CD4-positive, alpha-beta T cell (primary cell): Measurements from ENCODE around the gene SDK2. TPM values are rescaled to one million over a fixed set of nuclear protein-coding genes. Genes with fewer than 3 reads are reported as not detected.

Experiments used
- ATAC-seq: fragments of 200-7000 bp; cut with Tn5 transposase; one replicate; pipeline ENCODE4 v1.10.0; 2022; ENCODE audit warnings: mild to moderate bottlenecking; ENCODE audit not compliant: poor library complexity
- CTCF ChIA-PET: fragments of 350-600 bp; sonication (Branson Sonifier 250); formaldehyde crosslinking; loops from one replicate; lab custom pipeline; 2021; ENCODE audit warnings: antibody characterized with exemption, inconsistent platforms; lab: Charles Lee
- POLR2A ChIA-PET: fragments of 350-600 bp; sonication (Branson Sonifier 250); formaldehyde crosslinking; loops from one replicate; lab custom pipeline; 2021; ENCODE audit warnings: antibody characterized with exemption, inconsistent platforms; lab: Charles Lee
- DNase-seq, 14 experiments: peaks; one replicate each; pipeline ENCODE4 v3.0.0-alpha.2; 2013 to 2020; ENCODE audit warnings: mixed read lengths in 2 of 14
- H3K27ac ChIP-seq, 2 donors: one replicate each; pipeline versions ENCODE4 v1.5.1 to v1.7.0; 2013; ENCODE audit warnings: low read length in 2 of 2, low read depth in 1 of 2, mild to moderate bottlenecking in 1 of 2
- H3K27me3 ChIP-seq, 2 experiments: 1 replicate in 1 of 2; 2 replicates in 1 of 2; pipeline versions ENCODE4 v1.6.1 to v1.7.0; 2013; ENCODE audit warnings: low read length in 2 of 2, control low read depth in 1 of 2, mild to moderate bottlenecking in 1 of 2, moderate library complexity in 1 of 2; ENCODE audit not compliant: insufficient read depth in 2 of 2, control insufficient read depth in 1 of 2
- H3K36me3 ChIP-seq: one replicate; pipeline ENCODE4 v1.6.1; 2013; ENCODE audit warnings: low read length, control low read depth; ENCODE audit not compliant: insufficient read depth
- H3K4me1 ChIP-seq: one replicate; pipeline ENCODE4 v1.6.1; 2013; ENCODE audit warnings: low read length, control low read depth; ENCODE audit not compliant: insufficient read depth
- H3K4me3 ChIP-seq: one replicate; pipeline ENCODE4 v1.5.1; 2013; ENCODE audit warnings: mild to moderate bottlenecking, low read length, moderate library complexity
- H3K9me3 ChIP-seq, 2 experiments: 1 replicate in 1 of 2; 2 replicates in 1 of 2; pipeline versions ENCODE4 v1.6.1 to v1.7.0; 2013; ENCODE audit warnings: low read length in 2 of 2, mild to moderate bottlenecking in 2 of 2, control low read depth in 1 of 2, moderate library complexity in 1 of 2; ENCODE audit not compliant: control insufficient read depth in 1 of 2, insufficient read depth in 1 of 2
- H3K27ac Mint-ChIP-seq: one replicate; pipeline ENCODE4 v1.8.0; 2020; ENCODE audit warnings: mixed read lengths
- H3K27me3 Mint-ChIP-seq: one replicate; pipeline ENCODE4 v1.8.0; 2021; ENCODE audit warnings: mixed read lengths
- H3K36me3 Mint-ChIP-seq: one replicate; pipeline ENCODE4 v1.8.0; 2021; ENCODE audit warnings: low read depth, mixed read lengths
- H3K4me1 Mint-ChIP-seq: one replicate; pipeline ENCODE4 v1.8.0; 2021; ENCODE audit warnings: low read depth, mixed read lengths
- H3K4me3 Mint-ChIP-seq: one replicate; pipeline ENCODE4 v1.8.0; 2020; ENCODE audit warnings: mild to moderate bottlenecking, mixed read lengths
- H3K9me3 Mint-ChIP-seq: one replicate; pipeline ENCODE4 v1.8.0; 2020; ENCODE audit warnings: mixed read lengths
- intact Hi-C, 2 experiments: fragments of 100-400 bp; cut with DNase I in 1 of 2; cut with micrococcal nuclease in 1 of 2; formaldehyde crosslinking; loops; one replicate each; pipeline versions ENCODE4 v1.15.1 to v1.9.0; 2023 to 2025; cut with DNase I, micrococcal nuclease
- total RNA-seq, 174 experiments: library from RNA in 2 of 174; stranded (reverse) in 2 of 174; gene quantifications; one replicate each; pipeline ENCODE4 v1.2.3 and lab custom pipeline; 2021 to 2026
- TF ChIP-seq, protein P1 (sequence below): fragments of 200-600 bp; IDR thresholded peaks from one replicate; pipeline ENCODE4 v1.8.0; 2022; ENCODE audit warnings: antibody characterized with exemption, mild to moderate bottlenecking

The SDK2 gene
- total RNA-seq, 2 experiments from 2014 or later: 8.1 to 8.2 TPM

GRCh38 chr17:73354423-73355284 lies 289.6 kb downstream of the SDK2 start:
- Mint-ChIP-seq H3K27ac (no peak overlapping the region), H3K27me3 (no peaks in the 10 kb centered on the region), H3K4me1 (no peaks in the 10 kb centered on the region), H3K36me3 (no peaks in the 10 kb centered on the region), H3K9me3 (no peaks in the 10 kb centered on the region), H3K4me3 (no peak overlapping the region)
- POLR2A ChIA-PET: no interaction called here
- intact Hi-C loops: no loop called here
- Histone ChIP-seq H3K4me1 (no peaks in the 10 kb centered on the region), H3K9me3 (no peaks in the 10 kb centered on the region), H3K27me3 (no peaks in the 10 kb centered on the region), H3K36me3 (no peaks in the 10 kb centered on the region), H3K4me3 (no peak overlapping the region), H3K27ac (no peak overlapping the region)
- TF ChIP-seq, protein P1, sequence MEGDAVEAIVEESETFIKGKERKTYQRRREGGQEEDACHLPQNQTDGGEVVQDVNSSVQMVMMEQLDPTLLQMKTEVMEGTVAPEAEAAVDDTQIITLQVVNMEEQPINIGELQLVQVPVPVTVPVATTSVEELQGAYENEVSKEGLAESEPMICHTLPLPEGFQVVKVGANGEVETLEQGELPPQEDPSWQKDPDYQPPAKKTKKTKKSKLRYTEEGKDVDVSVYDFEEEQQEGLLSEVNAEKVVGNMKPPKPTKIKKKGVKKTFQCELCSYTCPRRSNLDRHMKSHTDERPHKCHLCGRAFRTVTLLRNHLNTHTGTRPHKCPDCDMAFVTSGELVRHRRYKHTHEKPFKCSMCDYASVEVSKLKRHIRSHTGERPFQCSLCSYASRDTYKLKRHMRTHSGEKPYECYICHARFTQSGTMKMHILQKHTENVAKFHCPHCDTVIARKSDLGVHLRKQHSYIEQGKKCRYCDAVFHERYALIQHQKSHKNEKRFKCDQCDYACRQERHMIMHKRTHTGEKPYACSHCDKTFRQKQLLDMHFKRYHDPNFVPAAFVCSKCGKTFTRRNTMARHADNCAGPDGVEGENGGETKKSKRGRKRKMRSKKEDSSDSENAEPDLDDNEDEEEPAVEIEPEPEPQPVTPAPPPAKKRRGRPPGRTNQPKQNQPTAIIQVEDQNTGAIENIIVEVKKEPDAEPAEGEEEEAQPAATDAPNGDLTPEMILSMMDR: no peak
- CTCF ChIA-PET: no interaction called here
- no peak for DNase-seq
- no peak for ATAC-seq

GRCh38 chr17:73352261-73352660 lies 292.0 kb downstream of the SDK2 start:
- intact Hi-C loops: no loop called here
- H3K4me1 Mint-ChIP-seq: no peaks in the 10 kb centered on the region
- TF ChIP-seq, protein P1: no peak
- H3K9me3 ChIP-seq: no peaks in the 10 kb centered on the region
- H3K27me3 ChIP-seq: no peaks in the 10 kb centered on the region
- no peaks in the 10 kb centered on the region for H3K36me3 Mint-ChIP-seq
- POLR2A ChIA-PET: no interaction called here
- no peak overlapping the region for H3K4me3 Mint-ChIP-seq
- H3K4me3 ChIP-seq: no peak overlapping the region
- H3K9me3 Mint-ChIP-seq: no peaks in the 10 kb centered on the region
- ATAC-seq (no peak), DNase-seq (no peak)
- H3K27ac Mint-ChIP-seq: no peak overlapping the region
- H3K27ac ChIP-seq: no peak overlapping the region
- no peaks in the 10 kb centered on the region for H3K4me1 ChIP-seq
- CTCF ChIA-PET: no interaction called here
- no peaks in the 10 kb centered on the region for H3K27me3 Mint-ChIP-seq
- H3K36me3 ChIP-seq: no peaks in the 10 kb centered on the region

DNA sequence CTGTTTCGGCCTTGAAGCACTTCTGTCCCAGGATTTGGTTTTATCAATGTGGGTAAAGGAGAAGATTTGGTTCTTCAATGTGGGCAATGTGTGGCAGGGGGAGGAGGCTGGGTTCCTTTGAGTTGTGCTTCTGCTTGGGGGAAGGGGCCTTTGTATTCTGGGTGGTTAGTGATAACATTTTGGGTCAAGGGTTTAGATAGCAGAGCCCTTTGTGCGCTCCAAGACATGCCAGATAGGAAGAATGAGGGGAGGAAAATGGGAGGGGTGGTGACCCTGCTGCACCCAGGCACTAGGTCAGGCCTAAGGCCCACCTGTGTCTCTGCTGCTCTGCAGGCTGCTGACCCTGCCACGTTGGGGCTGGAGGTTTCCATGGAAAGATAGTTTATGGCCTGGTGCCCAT lies 292.5 kb downstream of the SDK2 start:
- H3K27ac Mint-ChIP-seq: no peak overlapping the region
- intact Hi-C loops: no loop called here
- H3K36me3 Mint-ChIP-seq: no peaks in the 10 kb centered on the region
- Histone ChIP-seq H3K27me3 (no peaks in the 10 kb centered on the region), H3K4me1 (no peaks in the 10 kb centered on the region), H3K36me3 (no peaks in the 10 kb centered on the region), H3K27ac (no peak overlapping the region), H3K9me3 (no peaks in the 10 kb centered on the region), H3K4me3 (no peak overlapping the region)
- no peak overlapping the region for H3K4me3 Mint-ChIP-seq
- ChIA-PET CTCF (no interaction called here), POLR2A (no interaction called here)
- no peaks in the 10 kb centered on the region for H3K4me1 Mint-ChIP-seq
- no peak for ATAC-seq
- no peaks in the 10 kb centered on the region for H3K27me3 Mint-ChIP-seq
- TF ChIP-seq, protein P1: no peak
- no peaks in the 10 kb centered on the region for H3K9me3 Mint-ChIP-seq
- no peak for DNase-seq
